AG09309 (cell line): ENCODE results near the gene CRYBB1.

ENCODE experiments used
- DNase-seq: peaks from one replicate; pipeline ENCODE4 v3.0.0-alpha.2; 2010; ENCODE audit warnings: low read depth
- H3K4me3 ChIP-seq: 2 replicates; pipeline ENCODE4 v1.5.1; 2011; ENCODE audit warnings: mild to moderate bottlenecking, low read depth, low read length, moderate library complexity; ENCODE audit not compliant: control insufficient read depth
- TF ChIP-seq, protein P1 (sequence below): IDR thresholded peaks from 2 replicates; pipeline ENCODE4 v1.5.1; 2011; ENCODE audit warnings: mild to moderate bottlenecking, low read depth, low read length, inconsistent platforms; ENCODE audit not compliant: insufficient read depth, control insufficient read depth; ENCODE audit errors: missing control alignments

CRYBB1 gene

GRCh38 chr22:26635117-26635516 lies 17.3 kb upstream of the CRYBB1 start:
- TF ChIP-seq, protein P1, sequence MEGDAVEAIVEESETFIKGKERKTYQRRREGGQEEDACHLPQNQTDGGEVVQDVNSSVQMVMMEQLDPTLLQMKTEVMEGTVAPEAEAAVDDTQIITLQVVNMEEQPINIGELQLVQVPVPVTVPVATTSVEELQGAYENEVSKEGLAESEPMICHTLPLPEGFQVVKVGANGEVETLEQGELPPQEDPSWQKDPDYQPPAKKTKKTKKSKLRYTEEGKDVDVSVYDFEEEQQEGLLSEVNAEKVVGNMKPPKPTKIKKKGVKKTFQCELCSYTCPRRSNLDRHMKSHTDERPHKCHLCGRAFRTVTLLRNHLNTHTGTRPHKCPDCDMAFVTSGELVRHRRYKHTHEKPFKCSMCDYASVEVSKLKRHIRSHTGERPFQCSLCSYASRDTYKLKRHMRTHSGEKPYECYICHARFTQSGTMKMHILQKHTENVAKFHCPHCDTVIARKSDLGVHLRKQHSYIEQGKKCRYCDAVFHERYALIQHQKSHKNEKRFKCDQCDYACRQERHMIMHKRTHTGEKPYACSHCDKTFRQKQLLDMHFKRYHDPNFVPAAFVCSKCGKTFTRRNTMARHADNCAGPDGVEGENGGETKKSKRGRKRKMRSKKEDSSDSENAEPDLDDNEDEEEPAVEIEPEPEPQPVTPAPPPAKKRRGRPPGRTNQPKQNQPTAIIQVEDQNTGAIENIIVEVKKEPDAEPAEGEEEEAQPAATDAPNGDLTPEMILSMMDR: no peak
- no peak for DNase-seq
- no peak overlapping the region for H3K4me3 ChIP-seq

- TF ChIP-seq, protein P1: no peak
- no peak for DNase-seq
- no peak overlapping the region for H3K4me3 ChIP-seq
Observed at GRCh38 chr22:26634189-26634588, 16.4 kb upstream of the CRYBB1 start.

DNA sequence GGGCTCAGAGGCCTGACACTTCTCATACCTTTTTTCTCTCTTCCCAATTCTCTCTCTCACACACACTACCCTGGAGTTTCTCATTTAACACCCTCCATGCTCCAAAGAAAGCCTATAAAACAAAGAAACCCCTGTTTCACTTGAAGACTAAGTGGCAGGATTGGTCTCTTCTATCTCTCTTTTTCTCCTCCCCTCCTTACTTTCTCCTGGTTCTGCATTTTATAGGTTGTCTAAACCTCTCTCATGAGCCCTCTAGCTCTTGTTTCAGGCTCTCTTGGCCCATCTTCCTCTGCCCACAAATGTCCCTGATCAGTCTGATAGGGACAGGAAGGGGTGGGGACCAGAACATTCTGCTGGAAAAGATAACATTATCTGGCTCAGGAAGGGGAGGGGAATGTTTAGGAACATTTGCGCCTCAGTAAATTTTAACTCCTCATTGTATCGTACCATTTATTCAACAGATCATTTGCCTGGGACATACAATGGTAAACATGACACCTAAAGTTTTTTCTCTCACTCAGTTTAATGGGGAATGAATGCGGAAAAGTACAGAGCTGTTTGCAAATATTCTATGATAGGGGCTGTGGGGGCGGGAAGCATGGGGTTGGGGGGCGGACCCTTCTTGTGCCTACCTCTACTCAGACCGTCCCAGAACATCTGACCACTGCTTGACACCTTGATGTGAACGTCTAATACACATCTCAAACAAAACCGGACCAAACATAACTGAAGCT lies 14.8 kb upstream of the CRYBB1 start:
- no peak overlapping the region for H3K4me3 ChIP-seq
- no peak for DNase-seq
- TF ChIP-seq, protein P1: no peak

DNA sequence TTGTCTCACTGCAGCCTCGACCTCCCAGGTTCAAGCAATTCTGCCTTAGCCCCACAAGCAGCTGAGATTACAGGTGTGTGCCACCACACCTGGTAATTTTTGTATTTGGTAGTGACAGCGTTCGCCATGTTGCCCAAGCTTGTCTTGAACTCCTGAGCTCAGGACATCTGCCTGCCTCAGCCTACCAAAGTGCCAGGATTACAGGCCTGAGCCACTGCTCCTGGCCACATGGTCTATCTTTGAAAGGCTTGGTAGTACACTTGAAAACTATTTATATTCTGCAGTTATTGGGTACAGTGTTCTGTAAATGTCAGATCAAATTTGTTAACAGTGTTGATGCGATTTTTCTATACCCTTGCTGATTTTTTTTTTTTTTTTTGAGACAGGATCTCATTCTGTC lies 13.5 kb upstream of the CRYBB1 start:
- no peak for DNase-seq
- no peak overlapping the region for H3K4me3 ChIP-seq
- TF ChIP-seq, protein P1: no peak

- TF ChIP-seq, protein P1: no peak
- no peak overlapping the region for H3K4me3 ChIP-seq
- no peak for DNase-seq
Observed at GRCh38 chr22:26629988-26630761, 12.3 kb upstream of the CRYBB1 start.

DNA sequence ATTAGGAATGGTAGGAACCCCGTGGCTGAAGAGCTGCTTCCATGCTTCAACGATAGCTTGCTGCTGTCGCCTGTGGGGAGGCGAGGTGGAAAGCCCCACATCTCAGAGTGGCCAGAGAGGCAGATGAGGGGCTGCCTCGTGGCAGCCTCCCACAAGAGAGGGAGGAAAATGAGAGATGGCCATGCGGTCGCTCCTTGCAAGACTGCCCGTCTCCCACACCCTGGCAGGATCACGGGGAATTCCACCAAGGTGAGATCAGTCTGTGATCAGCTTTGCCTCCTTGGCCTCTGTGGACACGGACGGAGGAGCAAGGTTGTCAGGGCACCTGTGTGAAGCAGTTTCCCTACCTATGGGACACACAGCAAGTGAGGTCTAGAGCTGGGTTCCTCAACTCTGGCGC lies 7.0 kb upstream of the CRYBB1 start:
- DNase-seq: no peak
- H3K4me3 ChIP-seq: no peak overlapping the region
- TF ChIP-seq, protein P1: no peak
